Type B pancreatic cell (in vitro differentiated cells): ENCODE results near the gene TAB2. TPM values are rescaled to one million over a fixed set of nuclear protein-coding genes. Genes with fewer than 3 reads are reported as not detected.

Experiments used
- DNase-seq: peaks from one replicate; pipeline ENCODE4 v3.0.0; 2021; ENCODE audit warnings: mixed read lengths; ENCODE audit not compliant: unreplicated experiment; ENCODE audit errors: extremely low spot score
- H3K27ac Mint-ChIP-seq: 2 replicates; pipeline ENCODE4 v1.8.0; 2021; ENCODE audit warnings: mild to moderate bottlenecking, mixed read lengths
- H3K27me3 Mint-ChIP-seq: 2 replicates; pipeline ENCODE4 v1.8.0; 2021; ENCODE audit warnings: mixed read lengths
- H3K36me3 Mint-ChIP-seq: 2 replicates; pipeline ENCODE4 v1.8.0; 2021; ENCODE audit warnings: mixed read lengths
- H3K4me1 Mint-ChIP-seq: one replicate; pipeline ENCODE4 v1.8.0; 2021; ENCODE audit warnings: mixed read lengths; ENCODE audit not compliant: unreplicated experiment
- H3K4me3 Mint-ChIP-seq: 2 replicates; pipeline ENCODE4 v1.8.0; 2021; ENCODE audit warnings: mild to moderate bottlenecking, mixed read lengths
- H3K9me3 Mint-ChIP-seq: 2 replicates; pipeline ENCODE4 v1.8.0; 2021; ENCODE audit warnings: mixed read lengths
- CTCF ChIP-seq: fragments of 200-600 bp; sonication (generic); conservative IDR thresholded peaks from 2 replicates; pipeline ENCODE4 v1.5.0; 2021; ENCODE audit warnings: antibody characterized with exemption, mild to moderate bottlenecking
- total RNA-seq: library from RNA; stranded (reverse); gene quantifications from 2 replicates; pipeline ENCODE4 v1.2.1, GENCODE V29; 2021; ENCODE audit warnings: low replicate concordance

Gene TAB2
- total RNA-seq, 1 donor from 2014 or later: 58.7 TPM

GRCh38 chr6:149403534-149403933 lies 86.0 kb downstream of the TAB2 start:
- Mint-ChIP-seq H3K9me3 (no peaks in the 10 kb centered on the region), H3K27ac (no peak overlapping the region), H3K4me3 (no peak overlapping the region), H3K4me1 (peaks cover 3% of the 10 kb centered on the region), H3K27me3 (no peaks in the 10 kb centered on the region), H3K36me3 (peaks cover 56% of the 10 kb centered on the region)
- no peak for DNase-seq
- TF ChIP-seq CTCF: no peak

GRCh38 chr6:149405823-149406765 lies 88.6 kb downstream of the TAB2 start:
- TF ChIP-seq CTCF: no peak
- Mint-ChIP-seq H3K4me1 (peaks cover 3% of the 10 kb centered on the region), H3K4me3 (no peak overlapping the region), H3K9me3 (no peaks in the 10 kb centered on the region), H3K27me3 (no peaks in the 10 kb centered on the region), H3K36me3 (peaks cover 42% of the 10 kb centered on the region), H3K27ac (peak overlapping the region; percentile 33)
- no peak for DNase-seq

GRCh38 chr6:149409617-149410016 lies 92.1 kb downstream of the TAB2 start:
- H3K4me3 Mint-ChIP-seq: no peak overlapping the region
- no peak overlapping the region for H3K27ac Mint-ChIP-seq
- peaks cover 31% of the 10 kb centered on the region for H3K36me3 Mint-ChIP-seq
- peaks cover 3% of the 10 kb centered on the region for H3K4me1 Mint-ChIP-seq
- H3K9me3 Mint-ChIP-seq: no peaks in the 10 kb centered on the region
- no peak for DNase-seq
- no peak for TF ChIP-seq CTCF
- no peaks in the 10 kb centered on the region for H3K27me3 Mint-ChIP-seq

- Mint-ChIP-seq H3K27ac (no peak overlapping the region), H3K4me3 (no peak overlapping the region), H3K4me1 (peaks cover 3% of the 10 kb centered on the region), H3K27me3 (no peaks in the 10 kb centered on the region), H3K36me3 (peaks cover 26% of the 10 kb centered on the region), H3K9me3 (no peaks in the 10 kb centered on the region)
- no peak for DNase-seq
- TF ChIP-seq CTCF: no peak
These were observed 93.0 kb downstream of the TAB2 start for GRCh38 chr6:149410557-149410956.

GRCh38 chr6:149414009-149414408 lies 96.5 kb downstream of the TAB2 start:
- Mint-ChIP-seq H3K4me3 (peak overlapping the region; percentile 13), H3K9me3 (no peaks in the 10 kb centered on the region), H3K27ac (no peak overlapping the region), H3K36me3 (peaks cover 20% of the 10 kb centered on the region), H3K27me3 (no peaks in the 10 kb centered on the region), H3K4me1 (no peaks in the 10 kb centered on the region)
- DNase-seq: no peak
- TF ChIP-seq CTCF: no peak
